ENCODE results near the gene MTURN.

GRCh38 chr7:30164567-30164966 lies 29.8 kb downstream of the MTURN start:
- TF ChIP-seq CTCF (optimal IDR thresholded peaks at IDR 0.05 in 1 of 3, IDR thresholded peaks at IDR 0.05 in 1 of 3, conservative IDR thresholded peaks at IDR 0.05 in 1 of 3; ENCODE audit: extremely low read depth in 1 of 3, insufficient read depth in 2 of 3, low read length in 3 of 3) (peak; percentile 36 to 63 (median 54)), EZH2 (IDR thresholded peaks at IDR 0.05; ENCODE audit: low read length) (no peak)
